NB4 (cell line): Measurements from ENCODE around the gene PLEKHG4.

Source experiments
- DNase-seq: peaks from one replicate; pipeline ENCODE4 v3.0.0; 2010; ENCODE audit warnings: low read depth
- H3K4me3 ChIP-seq: one replicate; pipeline ENCODE4 v1.5.1; 2011; ENCODE audit warnings: mild to moderate bottlenecking, low read depth, low read length, moderate library complexity
- CTCF ChIP-seq: IDR thresholded peaks from one replicate; pipeline ENCODE4 v1.5.1; 2012; ENCODE audit warnings: low read depth, low read length
- MAX ChIP-seq: IDR thresholded peaks from 2 replicates; pipeline ENCODE4 v1.6.1; 2011; ENCODE audit warnings: low read depth, low read length
- MYC ChIP-seq: IDR thresholded peaks from 2 replicates; pipeline ENCODE4 v1.6.1; 2011; ENCODE audit warnings: low read depth, low read length
- POLR2A ChIP-seq: IDR thresholded peaks from 2 replicates; pipeline ENCODE4 v1.6.1; 2011; ENCODE audit warnings: mild to moderate bottlenecking; ENCODE audit not compliant: insufficient read length; ENCODE audit errors: extremely low read depth

The PLEKHG4 gene

GRCh38 chr16:67279296-67280089, at the start of gene PLEKHG4:
Gene PLEKHG4 (plus strand): TSS chr16:67279532. CDS start chr16:67280045, 513 bp downstream.
- peak; percentile 83 for DNase-seq
- peak within 1 kb of the TSS; percentile 65 for H3K4me3 ChIP-seq
- TF ChIP-seq POLR2A (peak; percentile 53), MYC (no peak; the same call in 1 of the 2 replicates), CTCF (peak; percentile 46), MAX (peak; percentile 45; the same call in 1 of the 2 replicates)

- no peak overlapping the region for H3K4me3 ChIP-seq
- no peak for DNase-seq
- no peak for TF ChIP-seq MYC
- no peak for TF ChIP-seq CTCF
- no peak for TF ChIP-seq POLR2A
- no peak for TF ChIP-seq MAX
These were observed 49.2 kb upstream of the PLEKHG4 start for GRCh38 chr16:67229906-67230808.

GRCh38 chr16:67230809-67231660, 48.3 kb upstream of the PLEKHG4 start:
- no peak for DNase-seq
- no peak for TF ChIP-seq MYC
- TF ChIP-seq POLR2A: no peak
- TF ChIP-seq MAX: no peak
- TF ChIP-seq CTCF: no peak
- no peak overlapping the region for H3K4me3 ChIP-seq

GRCh38 chr16:67233596-67233995, 45.7 kb upstream of the PLEKHG4 start:
- DNase-seq: no peak
- no peak for TF ChIP-seq POLR2A
- no peak for TF ChIP-seq MAX
- TF ChIP-seq MYC: no peak
- no peak for TF ChIP-seq CTCF
- no peak overlapping the region for H3K4me3 ChIP-seq

- TF ChIP-seq MYC (no peak), MAX (no peak), POLR2A (no peak), CTCF (no peak)
- DNase-seq: no peak
- no peak overlapping the region for H3K4me3 ChIP-seq
These were observed 45.1 kb upstream of the PLEKHG4 start for GRCh38 chr16:67234180-67234597.
